ENCODE data around the gene CSN2.

CSN2 gene

GRCh38 chr4:69986663-69987062, 21.1 kb upstream of the CSN2 start:
- no peak for TF ChIP-seq CTCF (conservative IDR thresholded peaks at IDR 0.05; ENCODE audit: low read depth, low read length)
- H3K4me2 ChIP-seq = no peak overlapping the region
- H4K20me1 ChIP-seq (ENCODE audit: insufficient read depth) = no peaks in the 10 kb centered on the region
- H3K79me2 ChIP-seq (ENCODE audit: insufficient read depth, low read depth) = no peaks in the 10 kb centered on the region
- no peaks in the 10 kb centered on the region for H3K36me3 ChIP-seq (ENCODE audit: insufficient read depth)
- no peak overlapping the region for H3K27ac ChIP-seq
- no peaks in the 10 kb centered on the region for H3K27me3 ChIP-seq (ENCODE audit: insufficient read depth, low read depth)
- no peak overlapping the region for H3K9ac ChIP-seq
- peaks cover 26% of the 10 kb centered on the region for H3K4me1 ChIP-seq (ENCODE audit: low read depth, poor library complexity, severe bottlenecking)
- no peak overlapping the region for H2AFZ ChIP-seq (ENCODE audit: low read depth)
- no peak overlapping the region for H3K4me3 ChIP-seq (IDR thresholded peaks at IDR 0.05; ENCODE audit: insufficient read depth, low read depth, low read length)

GRCh38 chr4:69984030-69984443, 18.5 kb upstream of the CSN2 start:
- H3K4me1 ChIP-seq (ENCODE audit: low read depth, poor library complexity, severe bottlenecking) = peaks cover 26% of the 10 kb centered on the region
- peak overlapping the region; percentile 70 for H2AFZ ChIP-seq (ENCODE audit: low read depth)
- H3K79me2 ChIP-seq (ENCODE audit: insufficient read depth, low read depth) = no peaks in the 10 kb centered on the region

GRCh38 chr4:69977582-69977981, 12.1 kb upstream of the CSN2 start:
- Histone ChIP-seq H3K79me2 (ENCODE audit: insufficient read depth, low read depth) (no peaks in the 10 kb centered on the region), H4K20me1 (ENCODE audit: insufficient read depth) (no peaks in the 10 kb centered on the region), H3K4me2 (no peak overlapping the region), H3K27ac (no peak overlapping the region), H3K4me1 (ENCODE audit: low read depth, poor library complexity, severe bottlenecking) (no peaks in the 10 kb centered on the region), H3K36me3 (ENCODE audit: insufficient read depth) (no peaks in the 10 kb centered on the region), H3K4me3 (IDR thresholded peaks at IDR 0.05; ENCODE audit: insufficient read depth, low read depth, low read length) (no peak overlapping the region), H3K9ac (no peak overlapping the region), H3K27me3 (ENCODE audit: insufficient read depth, low read depth) (no peaks in the 10 kb centered on the region), H2AFZ (ENCODE audit: low read depth) (no peak overlapping the region)
- TF ChIP-seq CTCF (conservative IDR thresholded peaks at IDR 0.05; ENCODE audit: low read depth, low read length) = no peak

More at GRCh38 chr4:69984030-69984443, 18.5 kb upstream of the CSN2 start:
- Histone ChIP-seq H3K4me2 (peak overlapping the region; percentile 50), H3K4me3 (IDR thresholded peaks at IDR 0.05; ENCODE audit: insufficient read depth, low read depth, low read length) (no peak overlapping the region), H3K9ac (peak overlapping the region; percentile 15; the same call in 1 of the 2 replicates), H3K27ac (peak overlapping the region; percentile 68), H3K27me3 (ENCODE audit: insufficient read depth, low read depth) (no peaks in the 10 kb centered on the region), H4K20me1 (ENCODE audit: insufficient read depth) (no peaks in the 10 kb centered on the region), H3K36me3 (ENCODE audit: insufficient read depth) (no peaks in the 10 kb centered on the region)
- TF ChIP-seq CTCF (conservative IDR thresholded peaks at IDR 0.05; ENCODE audit: low read depth, low read length) = no peak

- H3K4me2 ChIP-seq = no peak overlapping the region
- H3K27me3 ChIP-seq (ENCODE audit: insufficient read depth, low read depth) = no peaks in the 10 kb centered on the region
- H3K79me2 ChIP-seq (ENCODE audit: insufficient read depth, low read depth) = no peaks in the 10 kb centered on the region
- H3K4me1 ChIP-seq (ENCODE audit: low read depth, poor library complexity, severe bottlenecking) = peaks cover 10% of the 10 kb centered on the region
- H2AFZ ChIP-seq (ENCODE audit: low read depth) = no peak overlapping the region
- no peaks in the 10 kb centered on the region for H4K20me1 ChIP-seq (ENCODE audit: insufficient read depth)
- TF ChIP-seq CTCF (conservative IDR thresholded peaks at IDR 0.05; ENCODE audit: low read depth, low read length) = no peak
- no peak overlapping the region for H3K4me3 ChIP-seq (IDR thresholded peaks at IDR 0.05; ENCODE audit: insufficient read depth, low read depth, low read length)
- no peak overlapping the region for H3K9ac ChIP-seq
- no peak overlapping the region for H3K27ac ChIP-seq
- no peaks in the 10 kb centered on the region for H3K36me3 ChIP-seq (ENCODE audit: insufficient read depth)
These were observed 9.1 kb upstream of the CSN2 start for GRCh38 chr4:69974631-69975030.
